ENCODE data around the gene LAMC2. TPM values are rescaled to one million over a fixed set of nuclear protein-coding genes. Genes with fewer than 3 reads are reported as not detected.
A peak's percentile ranks its signal among the peaks of the same experiment; 100 is the strongest.

Gene LAMC2
- total and polyA plus RNA-seq, 2 donors from 2014 or later: 4.0 to 89.0 TPM

DNA sequence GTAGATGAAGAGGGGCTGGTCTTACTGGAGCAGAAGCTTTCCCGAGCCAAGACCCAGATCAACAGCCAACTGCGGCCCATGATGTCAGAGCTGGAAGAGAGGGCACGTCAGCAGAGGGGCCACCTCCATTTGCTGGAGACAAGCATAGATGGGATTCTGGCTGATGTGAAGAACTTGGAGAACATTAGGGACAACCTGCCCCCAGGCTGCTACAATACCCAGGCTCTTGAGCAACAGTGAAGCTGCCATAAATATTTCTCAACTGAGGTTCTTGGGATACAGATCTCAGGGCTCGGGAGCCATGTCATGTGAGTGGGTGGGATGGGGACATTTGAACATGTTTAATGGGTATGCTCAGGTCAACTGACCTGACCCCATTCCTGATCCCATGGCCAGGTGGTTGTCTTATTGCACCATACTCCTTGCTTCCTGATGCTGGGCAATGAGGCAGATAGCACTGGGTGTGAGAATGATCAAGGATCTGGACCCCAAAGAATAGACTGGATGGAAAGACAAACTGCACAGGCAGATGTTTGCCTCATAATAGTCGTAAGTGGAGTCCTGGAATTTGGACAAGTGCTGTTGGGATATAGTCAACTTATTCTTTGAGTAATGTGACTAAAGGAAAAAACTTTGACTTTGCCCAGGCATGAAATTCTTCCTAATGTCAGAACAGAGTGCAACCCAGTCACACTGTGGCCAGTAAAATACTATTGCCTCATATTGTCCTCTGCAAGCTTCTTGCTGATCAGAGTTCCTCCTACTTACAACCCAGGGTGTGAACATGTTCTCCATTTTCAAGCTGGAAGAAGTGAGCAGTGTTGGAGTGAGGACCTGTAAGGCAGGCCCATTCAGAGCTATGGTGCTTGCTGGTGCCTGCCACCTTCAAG lies 57.3 kb downstream of the LAMC2 start:
- no peaks in the 10 kb centered on the region for H3K9me3 ChIP-seq (ENCODE audit: control insufficient read depth in 2 of 3, insufficient read depth in 1 of 3, low read length in 3 of 3)
- TF ChIP-seq, protein P1, sequence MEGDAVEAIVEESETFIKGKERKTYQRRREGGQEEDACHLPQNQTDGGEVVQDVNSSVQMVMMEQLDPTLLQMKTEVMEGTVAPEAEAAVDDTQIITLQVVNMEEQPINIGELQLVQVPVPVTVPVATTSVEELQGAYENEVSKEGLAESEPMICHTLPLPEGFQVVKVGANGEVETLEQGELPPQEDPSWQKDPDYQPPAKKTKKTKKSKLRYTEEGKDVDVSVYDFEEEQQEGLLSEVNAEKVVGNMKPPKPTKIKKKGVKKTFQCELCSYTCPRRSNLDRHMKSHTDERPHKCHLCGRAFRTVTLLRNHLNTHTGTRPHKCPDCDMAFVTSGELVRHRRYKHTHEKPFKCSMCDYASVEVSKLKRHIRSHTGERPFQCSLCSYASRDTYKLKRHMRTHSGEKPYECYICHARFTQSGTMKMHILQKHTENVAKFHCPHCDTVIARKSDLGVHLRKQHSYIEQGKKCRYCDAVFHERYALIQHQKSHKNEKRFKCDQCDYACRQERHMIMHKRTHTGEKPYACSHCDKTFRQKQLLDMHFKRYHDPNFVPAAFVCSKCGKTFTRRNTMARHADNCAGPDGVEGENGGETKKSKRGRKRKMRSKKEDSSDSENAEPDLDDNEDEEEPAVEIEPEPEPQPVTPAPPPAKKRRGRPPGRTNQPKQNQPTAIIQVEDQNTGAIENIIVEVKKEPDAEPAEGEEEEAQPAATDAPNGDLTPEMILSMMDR (IDR thresholded peaks at IDR 0.05; ENCODE audit: borderline replicate concordance, extremely low read depth, insufficient read depth): no peak
- no peak overlapping the region for H3K4me3 ChIP-seq (ENCODE audit: low read length in 3 of 3)
- no peak overlapping the region for H3K9ac ChIP-seq (ENCODE audit: low read length in 3 of 3)
- FAIRE-seq: no peak
- peak overlapping the region in 1 of 2 donors; percentile 34 for H3K27ac ChIP-seq (ENCODE audit: low read depth in 2 of 2, low read length in 2 of 2)
- H3K27me3 ChIP-seq (ENCODE audit: control insufficient read depth, insufficient read depth, low read length): no peaks in the 10 kb centered on the region
- peaks cover 0 to 6% (median 0%) of the 10 kb centered on the region in 3 donors for H3K4me1 ChIP-seq (ENCODE audit: control insufficient read depth in 2 of 3, insufficient read depth in 2 of 3, low read depth in 1 of 3, low read length in 3 of 3)
- no peak for DNase-seq
- no peaks in the 10 kb centered on the region for H3K36me3 ChIP-seq (ENCODE audit: control insufficient read depth in 2 of 3, insufficient read depth in 3 of 3, low read length in 3 of 3)
- intact Hi-C loops (cut with DNase I): no loop called here

GRCh38 chr1:183244466-183244865 lies 58.4 kb downstream of the LAMC2 start:
- intact Hi-C loops (cut with DNase I): no loop called here
- TF ChIP-seq, protein P1 (IDR thresholded peaks at IDR 0.05; ENCODE audit: borderline replicate concordance, extremely low read depth, insufficient read depth): no peak
- H3K9ac ChIP-seq (ENCODE audit: low read length in 3 of 3): no peak overlapping the region
- H3K27me3 ChIP-seq (ENCODE audit: control insufficient read depth, insufficient read depth, low read length): no peaks in the 10 kb centered on the region
- DNase-seq (peak in 2 of 5 donors; percentile 39 to 84), FAIRE-seq (no peak)
- H3K36me3 ChIP-seq (ENCODE audit: control insufficient read depth in 2 of 3, insufficient read depth in 3 of 3, low read length in 3 of 3): no peaks in the 10 kb centered on the region
- H3K27ac ChIP-seq (ENCODE audit: low read depth in 2 of 2, low read length in 2 of 2): no peak overlapping the region
- H3K9me3 ChIP-seq (ENCODE audit: control insufficient read depth in 2 of 3, insufficient read depth in 1 of 3, low read length in 3 of 3): no peaks in the 10 kb centered on the region
- H3K4me3 ChIP-seq (ENCODE audit: low read length in 3 of 3): no peak overlapping the region
- H3K4me1 ChIP-seq (ENCODE audit: control insufficient read depth in 2 of 3, insufficient read depth in 2 of 3, low read depth in 1 of 3, low read length in 3 of 3): peaks cover 0 to 6% (median 0%) of the 10 kb centered on the region in 3 donors

DNA sequence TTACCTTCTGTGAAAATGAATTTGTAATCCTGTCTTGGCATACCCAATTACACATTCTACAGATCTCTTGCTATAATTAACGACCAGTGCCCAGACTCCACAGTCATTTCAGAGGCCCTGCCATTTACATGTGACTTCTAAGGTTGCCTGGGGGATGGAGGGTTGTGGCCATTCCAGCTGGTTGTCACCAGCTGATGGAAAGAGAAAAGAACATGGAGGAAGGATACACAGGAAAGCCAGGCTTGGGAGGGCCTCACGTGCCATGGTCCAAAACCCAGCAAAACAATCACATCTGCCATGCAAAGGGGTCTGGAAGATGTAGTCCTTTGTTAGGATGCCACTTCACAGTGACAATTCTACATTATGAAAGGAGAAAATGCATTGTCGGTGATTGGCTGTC lies 59.3 kb downstream of the LAMC2 start:
- Histone ChIP-seq H3K4me3 (ENCODE audit: low read length in 3 of 3) (no peak overlapping the region), H3K27me3 (ENCODE audit: control insufficient read depth, insufficient read depth, low read length) (no peaks in the 10 kb centered on the region), H3K27ac (ENCODE audit: low read depth in 2 of 2, low read length in 2 of 2) (no peak overlapping the region), H3K36me3 (ENCODE audit: control insufficient read depth in 2 of 3, insufficient read depth in 3 of 3, low read length in 3 of 3) (no peaks in the 10 kb centered on the region), H3K9me3 (ENCODE audit: control insufficient read depth in 2 of 3, insufficient read depth in 1 of 3, low read length in 3 of 3) (no peaks in the 10 kb centered on the region), H3K9ac (ENCODE audit: low read length in 3 of 3) (no peak overlapping the region), H3K4me1 (ENCODE audit: control insufficient read depth in 2 of 3, insufficient read depth in 2 of 3, low read depth in 1 of 3, low read length in 3 of 3) (peaks cover 0 to 6% (median 0%) of the 10 kb centered on the region in 3 donors)
- DNase-seq (no peak), FAIRE-seq (no peak)
- TF ChIP-seq, protein P1 (IDR thresholded peaks at IDR 0.05; ENCODE audit: borderline replicate concordance, extremely low read depth, insufficient read depth): no peak
- intact Hi-C loops (cut with DNase I): no loop called here
